ENCODE measurements around the gene MAP7D2.

MAP7D2 gene

GRCh38 chrX:19964017-19964710, 152.5 kb downstream of the MAP7D2 start:
- DNase-seq, result peak; percentile 28

GRCh38 chrX:19960913-19961312, 155.8 kb downstream of the MAP7D2 start:
- DNase-seq, result no peak

- no peak for DNase-seq
Measured at GRCh38 chrX:19958552-19959486, 157.9 kb downstream of the MAP7D2 start.

- no peak for DNase-seq
Measured at GRCh38 chrX:19956923-19957322, 159.8 kb downstream of the MAP7D2 start.
